ENCODE measurements around the gene NDUFB6. TPM values are rescaled to one million over a fixed set of nuclear protein-coding genes. Genes with fewer than 3 reads are reported as not detected.
"Not testable (repeated sequence)": the region's sequence is repeated elsewhere in the genome, so short reads cannot be mapped to it uniquely, and the experiment has no call there.

The NDUFB6 gene
- total RNA-seq, 1 experiment from 2014 or later = 101 TPM

- DNase-seq (ENCODE audit: low read depth) = no peak
Measured at GRCh38 chr9:32524892-32525708, 47.9 kb downstream of the NDUFB6 start.

GRCh38 chr9:32524558-32524891 lies 48.4 kb downstream of the NDUFB6 start:
- not testable (repeated sequence) for DNase-seq (ENCODE audit: low read depth)

- DNase-seq (ENCODE audit: low read depth) = no peak
Measured at GRCh38 chr9:32523910-32524309, 49.0 kb downstream of the NDUFB6 start.

- DNase-seq (ENCODE audit: low read depth) = no peak
Measured at GRCh38 chr9:32518276-32518675, 54.7 kb downstream of the NDUFB6 start.

- no peak for DNase-seq (ENCODE audit: low read depth)
Measured at GRCh38 chr9:32516241-32516640, 56.7 kb downstream of the NDUFB6 start.

GRCh38 chr9:32508728-32509127 lies 64.2 kb downstream of the NDUFB6 start:
- DNase-seq (ENCODE audit: low read depth) = no peak

GRCh38 chr9:32503008-32503407 lies 70.0 kb downstream of the NDUFB6 start:
- DNase-seq (ENCODE audit: low read depth) = no peak

Other genes with a start within 250 kb of the NDUFB6 start
- gene ACO1, start 188.5 kb downstream of the NDUFB6 start, total RNA-seq (2014; rRNA removed; shearing (Covaris generic)) = 45.2 and 57.6 TPM in 2 replicates
- gene RIGI, start 47.0 kb downstream of the NDUFB6 start, total RNA-seq (2014; rRNA removed; shearing (Covaris generic)) = 7.3 TPM in 2 replicates
- gene SMIM27, start 20.8 kb downstream of the NDUFB6 start, total RNA-seq (2014; rRNA removed; shearing (Covaris generic)) = 9.2 and 12.1 TPM in 2 replicates
- gene TOPORS, start 20.6 kb downstream of the NDUFB6 start, total RNA-seq (2014; rRNA removed; shearing (Covaris generic)) = 20.8 and 27.0 TPM in 2 replicates
- gene TAF1L, start 62.5 kb upstream of the NDUFB6 start, total RNA-seq (2014; rRNA removed; shearing (Covaris generic)) = not detected in 2 replicates
- gene TMEM215, start 210.4 kb upstream of the NDUFB6 start, total RNA-seq (2014; rRNA removed; shearing (Covaris generic)) = not detected in 2 replicates

Data from HT1080 (cell line).